HCT116 (cell line): ENCODE measurements around the gene DLG2. TPM values are rescaled to one million over a fixed set of nuclear protein-coding genes. Genes with fewer than 3 reads are reported as not detected.

Experiments
- ATAC-seq: fragments of 200-7000 bp; cut with Tn5 transposase; 2 replicates; pipeline ENCODE4 v1.9.1; 2020; ENCODE audit warnings: mild to moderate bottlenecking, moderate library complexity
- BruUV-seq: library from RNA; stranded (reverse); fragments of 400-500 nt; replicated peaks from 2 replicates; lab custom pipeline; 2021; lab: Mats Ljungman, UMichigan
- CTCF ChIA-PET: fragments of 300-600 bp; sonication (Branson Sonifier 250); formaldehyde crosslinking; loops from one replicate; lab custom pipeline; 2021; ENCODE audit warnings: antibody characterized with exemption; lab: Charles Lee
- POLR2A ChIA-PET: fragments of 300-600, 350-600 bp; sonication (Branson Sonifier 250); formaldehyde crosslinking; loops from one replicate; lab custom pipeline; 2021; ENCODE audit warnings: antibody characterized with exemption; lab: Charles Lee
- RAD21 ChIA-PET, 2 experiments: fragments of 300-600 bp; sonication (Branson Sonifier 250); formaldehyde crosslinking; loops; one replicate each; lab custom pipeline; 2023; ENCODE audit warnings: low total read pairs in 2 of 2; ENCODE audit not compliant: uncharacterized antibody in 2 of 2, unreplicated experiment in 2 of 2, low non-redundant PET in 1 of 2; lab: Charles Lee
- DNase-seq: peaks from one replicate; pipeline ENCODE4 v3.0.0-alpha.2; 2010; ENCODE audit warnings: low read depth, low spot score
- H2AFZ ChIP-seq: fragments of 200-600 bp; shearing (Covaris generic), sonication (generic); 2 replicates; pipeline ENCODE4 v1.6.1; 2017; ENCODE audit warnings: low read depth, mixed run types, mixed read lengths, antibody characterized with exemption, low read length; ENCODE audit not compliant: poor library complexity, severe bottlenecking
- H3K27ac ChIP-seq: 2 replicates; pipeline ENCODE4 v1.5.1; 2012; ENCODE audit warnings: low read depth, low read length
- H3K27me3 ChIP-seq: fragments of 200-600 bp; sonication (generic); 2 replicates; pipeline ENCODE4 v1.6.1; 2016; ENCODE audit warnings: mixed run types, low read length, mixed read lengths; ENCODE audit not compliant: insufficient read depth
- H3K36me3 ChIP-seq, 2 experiments: fragments of 200-500 bp in 1 of 2; fragments of 200-600 bp in 1 of 2; sonication (Bioruptor generic) in 1 of 2; sonication (generic) in 1 of 2; 2 replicates each; pipeline versions ENCODE4 v1.5.1 to v1.6.1; 2014 to 2016; ENCODE audit warnings: low read length in 2 of 2, inconsistent platforms in 1 of 2, mixed read lengths in 1 of 2, mixed run types in 1 of 2; ENCODE audit not compliant: insufficient read depth in 2 of 2, control insufficient read depth in 1 of 2
- H3K4me1 ChIP-seq, 2 experiments: fragments of 200-600 bp in 1 of 2; sonication (generic) in 1 of 2; 2 replicates each; pipeline versions ENCODE4 v1.5.1 to v1.6.1; 2012 to 2017; ENCODE audit warnings: low read length in 2 of 2, inconsistent platforms in 1 of 2, mild to moderate bottlenecking in 1 of 2, mixed read lengths in 1 of 2, mixed run types in 1 of 2, moderate library complexity in 1 of 2; ENCODE audit not compliant: insufficient read depth in 2 of 2, control insufficient read depth in 1 of 2
- H3K4me2 ChIP-seq: fragments of 200-600 bp; sonication (generic); 2 replicates; pipeline ENCODE4 v1.6.1; 2017; ENCODE audit warnings: mixed run types, low read length, mixed read lengths
- H3K4me3 ChIP-seq, 2 experiments: fragments of 200-600 bp in 1 of 2; sonication (generic) in 1 of 2; replicated peaks in 1 of 2; 2 replicates each; pipeline ENCODE4 v1.5.1; 2011 to 2016; ENCODE audit warnings: low read length in 2 of 2, control low read depth in 1 of 2, low read depth in 1 of 2, mild to moderate bottlenecking in 1 of 2, mixed read lengths in 1 of 2, mixed run types in 1 of 2
- H3K79me2 ChIP-seq: fragments of 200-600 bp; sonication (generic); 2 replicates; pipeline ENCODE4 v1.6.1; 2017; ENCODE audit warnings: mild to moderate bottlenecking, mixed run types, low read length, moderate library complexity, mixed read lengths; ENCODE audit not compliant: insufficient read depth
- H3K9ac ChIP-seq: fragments of 200-600 bp; sonication (generic); 2 replicates; pipeline ENCODE4 v1.6.1; 2016; ENCODE audit warnings: low read length, mixed read lengths
- H3K9me2 ChIP-seq: fragments of 200-600 bp; sonication (generic), shearing (Covaris generic); 2 replicates; pipeline ENCODE4 v1.6.1; 2017; ENCODE audit warnings: mixed run types, mild to moderate bottlenecking, moderate library complexity; ENCODE audit not compliant: insufficient read depth
- H3K9me3 ChIP-seq, 2 experiments: fragments of 200-500 bp in 1 of 2; fragments of 200-600 bp in 1 of 2; sonication (Bioruptor generic) in 1 of 2; sonication (generic) in 1 of 2; 2 replicates each; pipeline ENCODE4 v1.6.1; 2014 to 2017; ENCODE audit warnings: low read length in 2 of 2, mixed read lengths in 2 of 2, inconsistent platforms in 1 of 2, low read depth in 1 of 2, mild to moderate bottlenecking in 1 of 2, mixed run types in 1 of 2, moderate library complexity in 1 of 2; ENCODE audit not compliant: control insufficient read depth in 1 of 2, insufficient read depth in 1 of 2
- H4K20me1 ChIP-seq: fragments of 200-600 bp; sonication (generic), shearing (Covaris generic); 2 replicates; pipeline ENCODE4 v1.6.1; 2017; ENCODE audit warnings: mixed run types, mild to moderate bottlenecking, moderate library complexity; ENCODE audit not compliant: insufficient read depth
- CTCF ChIP-seq, 3 experiments: fragments of 200-600 bp in 1 of 3; sonication (generic) in 1 of 3; IDR thresholded peaks in 2 of 3; conservative IDR thresholded peaks in 1 of 3; 2 replicates each; pipeline ENCODE4 v1.5.1; 2012 to 2017; ENCODE audit warnings: low read depth in 2 of 3, low read length in 2 of 3, antibody characterized with exemption in 1 of 3, borderline replicate concordance in 1 of 3, control low read depth in 1 of 3, mild to moderate bottlenecking in 1 of 3, mixed read lengths in 1 of 3, mixed run types in 1 of 3, moderate library complexity in 1 of 3; ENCODE audit not compliant: insufficient read depth in 1 of 3
- EZH2 ChIP-seq: fragments of 200-600 bp; sonication (generic); IDR thresholded peaks from 2 replicates; pipeline ENCODE4 v1.6.1; 2017; ENCODE audit warnings: antibody characterized with exemption, mixed run types
- EZH2phosphoT487 ChIP-seq: fragments of 200-600 bp; IDR thresholded peaks from 2 replicates; pipeline ENCODE4 v1.6.1; 2018; ENCODE audit warnings: antibody characterized with exemption, borderline replicate concordance
- JUND ChIP-seq: IDR thresholded peaks from 2 replicates; pipeline ENCODE4 v1.6.1; 2012
- POLR2AphosphoS5 ChIP-seq: IDR thresholded peaks from 2 replicates; pipeline ENCODE4 v1.6.1; 2011; ENCODE audit warnings: mild to moderate bottlenecking, low read depth, low read length, moderate library complexity
- SIN3A ChIP-seq: IDR thresholded peaks from 2 replicates; pipeline ENCODE4 v1.6.1; 2012; ENCODE audit warnings: low read depth
- YY1 ChIP-seq: IDR thresholded peaks from 2 replicates; pipeline ENCODE4 v1.6.1; 2011; ENCODE audit warnings: low read length, low read depth, moderate library complexity, mild to moderate bottlenecking; ENCODE audit not compliant: insufficient replicate concordance; ENCODE audit errors: extremely low read depth
- intact Hi-C: fragments of 100-400 bp; cut with micrococcal nuclease; formaldehyde crosslinking; loops from 2 replicates; pipeline ENCODE4 v1.10.0; 2022
- total RNA-seq: library from RNA; stranded (reverse); gene quantifications from one replicate; pipeline ENCODE4 v1.2.1, GENCODE V29; 2021; ENCODE audit not compliant: unreplicated experiment

DLG2 gene
- total RNA-seq, 1 experiment from 2014 or later, result 2.4 TPM

- BruUV-seq, result no TSS peak
- Histone ChIP-seq H3K4me2 (no peak overlapping the region), H3K79me2 (no peaks in the 10 kb centered on the region), H2AFZ (no peak overlapping the region), H3K36me3 (no peaks in the 10 kb centered on the region), H4K20me1 (no peaks in the 10 kb centered on the region), H3K9me3 (no peaks in the 10 kb centered on the region), H3K9ac (no peak overlapping the region), H3K4me1 (no peaks in the 10 kb centered on the region), H3K27ac (no peak overlapping the region), H3K9me2 (no peaks in the 10 kb centered on the region), H3K27me3 (peaks cover 26% of the 10 kb centered on the region), H3K4me3 (no peak overlapping the region)
- ATAC-seq (no peak), DNase-seq (no peak)
- ChIA-PET CTCF (no interaction called here), POLR2A (no interaction called here), RAD21 (no interaction called here)
- TF ChIP-seq YY1 (no peak), SIN3A (no peak), POLR2AphosphoS5 (no peak), CTCF (IDR thresholded peaks at IDR 0.05 in 2 of 3, conservative IDR thresholded peaks at IDR 0.05 in 1 of 3; ENCODE audit: borderline replicate concordance in 1 of 3, insufficient read depth in 1 of 3, low read depth in 2 of 3, low read length in 2 of 3) (no peak), EZH2 (no peak), EZH2phosphoT487 (no peak), JUND (no peak)
- intact Hi-C loops, result no loop called here
Measured at GRCh38 chr11:83649528-83649855, 1977.7 kb downstream of the DLG2 start.
